NCI-H2196 (cell line): ENCODE results near the gene DYNAP.
A peak's percentile ranks its signal among the peaks of the same experiment; 100 is the strongest.

Source experiments
- DNase-seq: peaks from one replicate; lab custom pipeline; 2025; ENCODE audit not compliant: unreplicated experiment; lab: John Stamatoyannopoulos, UW

DYNAP gene, protein sequence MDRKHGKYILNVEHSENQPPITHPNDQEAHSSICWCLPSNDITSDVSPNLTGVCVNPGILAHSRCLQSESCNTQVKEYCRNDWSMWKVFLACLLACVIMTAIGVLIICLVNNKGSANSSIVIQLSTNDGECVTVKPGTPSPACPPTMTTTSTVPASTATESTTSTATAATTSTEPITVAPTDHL

GRCh38 chr18:54590945-54591344 is at the start of gene DYNAP:
DYNAP (plus strand) TSS chr18:54591245; CDS start chr18:54591283, 38 bp downstream.
- DNase-seq = no peak

GRCh38 chr18:54551590-54551989 is 39.5 kb upstream of the DYNAP start:
- DNase-seq = no peak

- no peak for DNase-seq
Observed at GRCh38 chr18:54555286-54555685, 35.8 kb upstream of the DYNAP start.

DNA sequence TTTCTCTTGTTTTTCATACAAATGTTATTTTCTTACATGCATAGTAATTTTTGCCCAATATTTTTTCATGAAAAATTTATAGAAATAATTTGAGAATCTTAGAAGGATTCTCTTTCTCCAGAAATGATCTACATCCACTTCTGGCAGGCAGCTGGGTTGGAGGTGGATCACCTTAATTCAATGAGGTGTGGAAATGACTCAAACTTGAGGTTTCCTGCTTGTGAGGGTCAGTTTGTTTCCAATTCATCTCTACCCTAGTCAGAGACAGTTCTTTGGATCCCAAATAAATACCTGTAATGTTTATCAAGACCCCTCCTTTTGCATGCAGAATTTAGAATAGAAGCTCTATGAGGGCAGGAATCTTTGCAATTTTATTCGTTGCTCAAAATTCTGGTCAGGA is 35.0 kb upstream of the DYNAP start:
- no peak for DNase-seq

DNA sequence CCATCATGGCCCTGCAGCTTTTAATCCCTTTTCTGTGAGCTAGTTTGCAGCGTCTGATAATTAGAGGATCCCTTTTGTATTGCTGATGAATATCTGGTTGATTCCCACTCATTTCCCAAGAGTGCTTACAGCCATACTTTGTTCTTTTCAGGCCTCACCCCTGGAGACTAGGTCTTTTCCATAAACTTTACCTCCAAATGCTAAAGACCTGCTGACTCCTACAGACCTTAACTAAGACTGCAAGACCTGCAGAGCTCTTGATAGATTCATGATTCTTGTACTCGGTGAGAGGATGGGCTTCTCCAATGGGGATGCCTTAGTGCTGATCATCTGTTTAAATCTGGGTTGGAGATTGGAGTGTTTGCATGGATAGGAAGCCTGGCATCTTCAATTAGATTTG is 33.1 kb upstream of the DYNAP start:
- DNase-seq = no peak

DNA sequence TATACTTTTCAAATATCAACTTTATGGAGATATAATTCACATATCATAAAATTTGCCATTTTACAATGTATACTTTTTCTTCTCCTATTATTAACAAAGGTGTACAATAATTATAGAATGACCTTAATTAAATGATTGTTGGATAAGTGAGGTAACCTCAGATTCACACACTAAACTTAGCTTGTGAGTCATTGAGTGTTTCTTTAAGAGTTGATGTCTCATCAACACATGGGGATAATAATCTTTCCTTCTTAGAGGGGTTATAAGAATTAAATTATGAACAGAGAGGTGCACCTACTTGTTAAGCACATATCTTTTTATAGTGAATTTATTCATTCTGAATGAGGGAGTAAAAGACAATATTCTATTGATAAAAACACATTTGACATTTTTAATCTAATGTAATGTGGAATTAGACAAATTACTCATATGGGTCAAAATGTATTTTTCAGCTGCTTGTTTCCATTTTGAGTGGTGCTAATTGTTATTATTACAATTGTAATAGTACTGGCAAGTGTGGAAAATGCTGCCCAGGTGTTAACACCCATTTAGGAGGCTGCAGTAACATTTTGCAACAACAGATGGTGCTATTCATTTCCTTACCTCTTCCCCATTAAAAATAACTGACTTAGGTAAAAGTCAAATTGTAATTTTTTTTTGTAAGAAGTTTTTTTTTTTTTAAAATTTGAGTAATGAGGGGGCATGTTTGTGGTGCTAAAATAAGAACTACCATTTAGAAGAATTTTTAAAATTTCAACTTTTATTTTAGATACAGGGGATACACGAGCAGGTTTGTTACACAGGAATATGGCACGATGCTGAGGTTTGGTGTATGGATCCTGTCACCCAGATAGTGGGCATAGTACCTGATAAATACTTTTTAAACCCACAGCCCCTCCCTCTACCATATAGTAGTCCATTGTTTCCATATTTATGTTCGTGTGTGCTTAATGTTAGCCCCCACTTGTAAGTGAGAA is 32.1 kb upstream of the DYNAP start:
- peak; percentile 3 for DNase-seq

GRCh38 chr18:54561706-54562267 is 29.3 kb upstream of the DYNAP start:
- no peak for DNase-seq

DNA sequence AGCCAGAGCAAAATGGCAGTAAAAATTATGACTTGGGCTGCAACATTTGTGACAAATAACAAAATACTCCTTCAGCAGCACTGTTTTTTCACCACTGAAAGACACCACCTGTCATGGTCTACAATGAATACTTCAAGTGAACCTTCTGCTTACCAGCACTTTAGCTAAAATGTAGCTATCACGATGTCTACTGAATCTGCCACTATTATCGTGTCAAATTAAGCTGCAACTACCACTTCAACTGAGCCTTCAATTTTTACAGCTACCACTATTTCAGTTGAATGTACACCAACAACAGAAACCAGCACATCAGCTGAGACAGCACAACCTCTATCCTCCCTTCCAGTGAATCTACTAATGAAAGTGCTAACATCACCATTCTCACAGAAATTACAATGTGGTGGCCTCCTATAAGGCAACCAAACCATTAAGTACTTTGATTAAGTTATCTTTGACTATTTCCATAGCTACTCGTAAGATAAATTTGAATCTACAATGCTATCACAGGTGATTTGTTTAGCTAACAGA is 10.8 kb upstream of the DYNAP start:
- DNase-seq = no peak

GRCh38 chr18:54584065-54584464 is 7.0 kb upstream of the DYNAP start:
- no peak for DNase-seq

DNA sequence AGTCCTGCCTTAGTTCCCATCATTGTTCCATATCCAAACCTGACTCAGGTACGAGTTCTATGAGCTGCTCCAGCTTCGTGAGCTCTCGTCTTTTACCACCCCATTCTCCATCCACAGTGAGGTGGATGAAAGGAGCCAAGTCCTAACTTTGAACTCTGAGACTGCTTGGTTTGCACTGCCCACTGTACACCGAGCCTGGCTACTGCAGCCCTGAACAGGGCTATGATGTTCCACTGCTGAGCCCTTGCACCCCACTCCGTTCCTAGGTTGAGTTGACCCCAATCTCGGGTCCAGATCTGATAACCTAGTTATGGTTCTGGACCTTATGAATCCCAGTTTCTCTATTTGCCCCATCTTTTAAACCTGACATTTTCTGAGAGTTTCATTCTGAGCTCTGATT is 5.3 kb upstream of the DYNAP start:
- no peak for DNase-seq

- DNase-seq = no peak
Observed at GRCh38 chr18:54604211-54604610, 13.2 kb downstream of the DYNAP start.

DNA sequence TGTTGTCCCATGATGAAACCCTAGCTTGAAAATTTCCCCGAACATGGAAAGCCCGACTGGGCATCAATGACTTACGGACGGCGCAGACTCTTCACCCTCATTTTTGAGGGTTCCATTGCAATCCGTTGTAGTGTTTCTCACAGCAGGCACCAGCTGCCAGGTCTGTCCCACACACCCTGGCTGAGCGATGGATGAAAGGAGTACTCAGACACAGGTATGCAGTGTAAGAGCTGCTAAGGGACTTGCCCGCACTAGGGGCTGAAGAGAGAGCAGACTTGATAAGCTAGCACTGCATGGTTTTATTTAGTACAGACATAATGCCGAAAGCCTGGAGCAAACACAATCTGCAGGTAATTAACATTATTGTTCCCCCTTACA is 15.8 kb downstream of the DYNAP start:
- DNase-seq = no peak

- DNase-seq = peak; percentile 49
Observed at GRCh38 chr18:54607213-54608027, 16.4 kb downstream of the DYNAP start.

- peak; percentile 7 for DNase-seq
Observed at GRCh38 chr18:54608028-54608642, 17.1 kb downstream of the DYNAP start.

- DNase-seq = no peak
Observed at GRCh38 chr18:54611816-54612215, 20.8 kb downstream of the DYNAP start.

- DNase-seq = no peak
Observed at GRCh38 chr18:54612237-54612636, 21.2 kb downstream of the DYNAP start.

DNA sequence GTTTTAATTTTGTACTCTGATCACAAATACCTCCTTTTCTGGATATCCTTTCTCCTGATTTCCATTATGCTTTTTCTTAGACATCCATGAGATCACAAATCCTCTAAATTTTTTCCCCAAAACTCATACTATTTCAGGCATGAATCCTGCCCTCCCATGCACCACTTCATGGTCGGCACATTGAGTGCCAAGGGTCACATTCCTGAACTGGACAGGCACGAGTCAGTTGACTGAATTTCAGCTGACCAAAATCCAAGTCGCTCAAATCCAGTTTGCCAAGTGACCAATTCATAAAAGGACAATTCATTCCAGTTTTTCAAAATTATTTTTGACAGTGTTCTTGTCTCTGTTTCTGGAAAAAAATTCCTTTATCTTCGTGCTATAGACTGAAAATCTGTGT is 22.1 kb downstream of the DYNAP start:
- no peak for DNase-seq

DNA sequence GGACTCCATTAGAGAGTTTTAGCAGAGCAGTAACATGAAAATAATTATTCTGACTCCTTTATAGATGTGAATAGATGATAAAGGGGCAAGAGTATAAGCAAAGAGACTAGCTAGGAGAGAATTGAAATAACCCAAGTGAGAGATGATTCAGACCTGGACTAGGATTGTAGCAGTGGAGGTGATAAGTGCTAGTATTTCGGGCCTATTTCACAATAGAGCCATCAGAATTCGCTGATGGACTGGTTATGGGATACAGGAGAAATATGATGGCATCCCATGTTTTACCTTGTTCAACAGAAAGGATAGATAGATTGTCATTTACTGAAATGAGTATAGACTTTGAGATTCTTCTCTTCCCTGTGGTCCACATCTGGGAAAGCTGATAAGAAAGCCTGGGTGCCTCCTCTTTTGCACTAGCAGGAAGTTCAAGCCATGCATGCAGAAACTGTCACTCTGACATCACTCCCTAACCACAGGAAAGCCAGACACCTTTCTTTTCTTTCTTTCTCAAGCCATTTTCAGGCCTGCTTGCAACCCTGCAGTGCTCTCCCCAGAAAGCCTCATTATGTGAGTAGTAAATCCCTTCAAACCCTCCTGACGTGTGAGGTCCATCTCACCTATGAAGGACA is 25.3 kb downstream of the DYNAP start:
- DNase-seq = no peak

GRCh38 chr18:54622084-54622483 is 31.0 kb downstream of the DYNAP start:
- DNase-seq = no peak

DNA sequence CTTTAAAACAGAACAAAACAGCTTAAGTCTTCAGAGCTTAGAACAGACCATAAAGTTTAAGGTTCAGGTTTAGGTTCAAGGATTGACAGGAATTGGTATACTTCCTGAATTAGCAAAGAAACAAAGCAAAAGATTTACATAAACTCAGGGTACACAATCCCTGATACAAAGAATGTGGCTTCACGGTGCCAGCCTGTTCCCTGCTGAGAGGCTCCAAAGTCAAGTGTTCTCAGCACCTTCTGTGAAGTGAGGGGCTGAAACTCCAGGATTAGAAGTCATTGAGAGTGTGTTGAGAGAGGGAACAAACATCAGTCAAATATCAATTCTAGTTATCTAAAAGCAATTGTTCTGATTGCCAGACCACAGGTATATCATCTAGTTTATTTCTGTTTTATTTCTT is 35.7 kb downstream of the DYNAP start:
- no peak for DNase-seq
